HEK293 (cell line): ENCODE data around the gene DCPS.
A peak's percentile ranks its signal among the peaks of the same experiment; 100 is the strongest.

Experiments used
- GFI1B ChIP-seq: fragments of 450-650 bp; formaldehyde crosslinking; IDR thresholded peaks from 2 replicates; pipeline ENCODE4 v1.5.1; 2016; ENCODE audit warnings: missing biosample characterization, missing genetic modification characterization
- IKZF3 ChIP-seq: fragments of 450-650 bp; IDR thresholded peaks from 2 replicates; pipeline ENCODE4 v1.5.0; 2018; ENCODE audit warnings: missing biosample characterization, mild to moderate bottlenecking, missing genetic modification characterization, moderate library complexity
- KLF16 ChIP-seq: fragments of 450-650 bp; formaldehyde crosslinking; IDR thresholded peaks from 2 replicates; pipeline ENCODE4 v1.5.1; 2017; ENCODE audit warnings: missing biosample characterization, missing genetic modification characterization
- KLF7 ChIP-seq: fragments of 450-650 bp; formaldehyde crosslinking; IDR thresholded peaks from 2 replicates; pipeline ENCODE4 v1.5.1; 2016; ENCODE audit warnings: missing biosample characterization, missing genetic modification characterization, borderline replicate concordance
- ZBTB7A ChIP-seq: fragments of 450-650 bp; formaldehyde crosslinking; IDR thresholded peaks from 2 replicates; pipeline ENCODE4 v1.5.1; 2016; ENCODE audit warnings: low read depth, missing biosample characterization, missing genetic modification characterization
- ZBTB8A ChIP-seq: fragments of 450-650 bp; formaldehyde crosslinking; IDR thresholded peaks from 2 replicates; pipeline ENCODE4 v1.5.1; 2016; ENCODE audit warnings: missing biosample characterization, missing genetic modification characterization
- ZFHX2 ChIP-seq: fragments of 450-650 bp; formaldehyde crosslinking; conservative IDR thresholded peaks from 2 replicates; pipeline ENCODE4 v1.5.1; 2016; ENCODE audit warnings: missing biosample characterization, missing genetic modification characterization
- ZNF19 ChIP-seq: fragments of 450-650 bp; formaldehyde crosslinking; IDR thresholded peaks from 2 replicates; pipeline ENCODE4; 2016; ENCODE audit warnings: missing biosample characterization, missing genetic modification characterization, low read depth
- ZNF23 ChIP-seq: fragments of 450-650 bp; formaldehyde crosslinking; IDR thresholded peaks from 2 replicates; pipeline ENCODE4 v1.5.1; 2016; ENCODE audit warnings: missing biosample characterization, missing genetic modification characterization, borderline replicate concordance
- ZNF324 ChIP-seq: fragments of 450-650 bp; formaldehyde crosslinking; IDR thresholded peaks from 2 replicates; pipeline ENCODE4 v1.5.1; 2016; ENCODE audit warnings: missing biosample characterization, missing genetic modification characterization
- ZNF394 ChIP-seq: fragments of 450-650 bp; formaldehyde crosslinking; IDR thresholded peaks from 2 replicates; pipeline ENCODE4 v1.5.1; 2016; ENCODE audit warnings: missing biosample characterization, missing genetic modification characterization, mild to moderate bottlenecking, moderate library complexity, borderline replicate concordance
- ZNF416 ChIP-seq: fragments of 450-650 bp; formaldehyde crosslinking; IDR thresholded peaks from 2 replicates; pipeline ENCODE4 v1.5.1; 2016; ENCODE audit warnings: missing biosample characterization, missing genetic modification characterization
- ZNF600 ChIP-seq: fragments of 450-650 bp; formaldehyde crosslinking; IDR thresholded peaks from 2 replicates; pipeline ENCODE4 v1.5.1; 2016; ENCODE audit warnings: missing biosample characterization, missing genetic modification characterization
- ZNF626 ChIP-seq: fragments of 450-650 bp; sonication (Bioruptor Pico); formaldehyde crosslinking; IDR thresholded peaks from 2 replicates; pipeline ENCODE4 v1.5.1; 2018; ENCODE audit warnings: missing biosample characterization, missing genetic modification characterization, inconsistent platforms
- ZNF660 ChIP-seq: fragments of 450-650 bp; IDR thresholded peaks from 2 replicates; pipeline ENCODE4 v1.5.1; 2018; ENCODE audit warnings: missing biosample characterization, mild to moderate bottlenecking, missing genetic modification characterization
- ZNF76 ChIP-seq: fragments of 450-650 bp; formaldehyde crosslinking; IDR thresholded peaks from 2 replicates; pipeline ENCODE4; 2016; ENCODE audit warnings: low read depth, missing biosample characterization, missing genetic modification characterization, borderline replicate concordance
- ZXDB ChIP-seq: fragments of 450-650 bp; formaldehyde crosslinking; IDR thresholded peaks from 2 replicates; pipeline ENCODE4 v1.5.1; 2016; ENCODE audit warnings: missing biosample characterization, missing genetic modification characterization
- TF ChIP-seq, protein P1 (sequence below): fragments of 450-650 bp; formaldehyde crosslinking; IDR thresholded peaks from 2 replicates; pipeline ENCODE4 v1.5.1; 2016; ENCODE audit warnings: missing biosample characterization, missing genetic modification characterization, borderline replicate concordance
- TF ChIP-seq, protein P2 (sequence below): fragments of 450-650 bp; IDR thresholded peaks from 2 replicates; pipeline ENCODE4 v1.5.1; 2018; ENCODE audit warnings: missing biosample characterization, mild to moderate bottlenecking, missing genetic modification characterization
- TF ChIP-seq, protein P3 (sequence below): fragments of 450-650 bp; formaldehyde crosslinking; IDR thresholded peaks from 2 replicates; pipeline ENCODE4 v1.5.1; 2016; ENCODE audit warnings: missing biosample characterization, missing genetic modification characterization
- TF ChIP-seq, protein P4 (sequence below): fragments of 450-650 bp; formaldehyde crosslinking; IDR thresholded peaks from 2 replicates; pipeline ENCODE4 v1.5.1; 2017; ENCODE audit warnings: missing biosample characterization, missing genetic modification characterization
- TF ChIP-seq, protein P5 (sequence below): fragments of 450-650 bp; formaldehyde crosslinking; IDR thresholded peaks from 2 replicates; pipeline ENCODE4 v1.5.1; 2016; ENCODE audit warnings: missing biosample characterization, missing genetic modification characterization
- TF ChIP-seq, protein P6 (sequence below): fragments of 450-650 bp; formaldehyde crosslinking; IDR thresholded peaks from 2 replicates; pipeline ENCODE4 v1.5.1; 2016; ENCODE audit warnings: missing biosample characterization, missing genetic modification characterization
- TF ChIP-seq, protein P7 (sequence below): fragments of 450-650 bp; formaldehyde crosslinking; IDR thresholded peaks from 2 replicates; pipeline ENCODE4 v1.5.1; 2017; ENCODE audit warnings: missing biosample characterization, missing genetic modification characterization

The DCPS gene

DNA sequence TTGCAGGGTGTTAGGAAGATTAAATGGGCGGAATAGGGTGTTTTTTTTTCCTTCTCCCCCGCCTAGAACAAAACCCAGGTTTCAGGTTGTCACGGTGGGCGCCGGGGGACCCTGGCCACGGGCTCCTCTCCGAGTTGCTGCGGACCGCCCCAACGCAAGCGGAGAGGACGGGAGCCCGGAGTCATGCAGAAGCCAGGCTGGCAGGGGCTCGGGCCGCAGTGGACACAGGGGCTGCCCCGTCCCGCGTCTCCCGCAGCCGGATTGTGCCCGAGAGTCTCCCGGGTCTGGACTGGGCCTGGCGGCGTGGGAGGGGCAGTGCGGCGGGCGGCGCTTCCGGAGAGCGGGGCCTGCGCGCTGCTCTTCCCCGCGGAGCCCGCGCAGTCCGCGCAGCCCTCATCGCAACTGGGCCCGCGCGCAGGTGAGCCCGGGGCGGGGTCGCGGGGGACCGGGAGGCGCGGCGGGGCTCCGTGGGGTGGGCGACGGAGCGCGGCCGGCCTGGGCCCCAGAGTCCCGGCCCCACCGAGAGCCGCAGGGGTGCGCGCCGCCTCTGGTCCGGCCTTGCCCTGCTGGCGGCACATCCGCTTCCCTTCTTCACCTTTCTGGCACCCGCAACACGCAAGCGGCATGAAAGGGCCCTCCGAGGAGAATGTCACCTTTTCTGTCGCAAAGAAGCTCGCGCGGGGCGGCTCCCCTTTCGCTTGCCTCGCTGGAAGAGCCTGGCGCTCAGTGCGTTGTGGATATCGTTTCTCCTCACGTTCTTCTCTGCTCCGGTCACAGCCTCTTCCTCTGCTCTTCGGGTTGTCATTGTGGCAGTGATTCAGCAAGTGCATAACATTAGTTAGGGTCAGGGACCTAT lies 20.9 kb upstream of the DCPS start, which contains the start of gene TIRAP (continued):
- TF ChIP-seq ZNF23 (no peak), ZNF600 (peak; percentile 91; the same call in 1 of the 2 replicates), ZNF394 (no peak), ZNF19 (tag by site-specific recombination) (no peak), ZNF660 (tag by site-specific recombination) (no peak), KLF7 (tag by site-specific recombination) (no peak), ZXDB (peak; percentile 56), ZFHX2 (peak; percentile 63), ZNF324 (tag by site-specific recombination) (no peak), ZBTB7A (tag by site-specific recombination) (no peak), ZNF626 (tag by site-specific recombination) (no peak), KLF16 (no peak), GFI1B (tag by site-specific recombination) (no peak), ZBTB8A (tag by site-specific recombination) (peak; percentile 69), ZNF76 (tag by site-specific recombination) (no peak), IKZF3 (peak; percentile 42), ZNF416 (tag by site-specific recombination) (no peak)
- TF ChIP-seq, protein P1, sequence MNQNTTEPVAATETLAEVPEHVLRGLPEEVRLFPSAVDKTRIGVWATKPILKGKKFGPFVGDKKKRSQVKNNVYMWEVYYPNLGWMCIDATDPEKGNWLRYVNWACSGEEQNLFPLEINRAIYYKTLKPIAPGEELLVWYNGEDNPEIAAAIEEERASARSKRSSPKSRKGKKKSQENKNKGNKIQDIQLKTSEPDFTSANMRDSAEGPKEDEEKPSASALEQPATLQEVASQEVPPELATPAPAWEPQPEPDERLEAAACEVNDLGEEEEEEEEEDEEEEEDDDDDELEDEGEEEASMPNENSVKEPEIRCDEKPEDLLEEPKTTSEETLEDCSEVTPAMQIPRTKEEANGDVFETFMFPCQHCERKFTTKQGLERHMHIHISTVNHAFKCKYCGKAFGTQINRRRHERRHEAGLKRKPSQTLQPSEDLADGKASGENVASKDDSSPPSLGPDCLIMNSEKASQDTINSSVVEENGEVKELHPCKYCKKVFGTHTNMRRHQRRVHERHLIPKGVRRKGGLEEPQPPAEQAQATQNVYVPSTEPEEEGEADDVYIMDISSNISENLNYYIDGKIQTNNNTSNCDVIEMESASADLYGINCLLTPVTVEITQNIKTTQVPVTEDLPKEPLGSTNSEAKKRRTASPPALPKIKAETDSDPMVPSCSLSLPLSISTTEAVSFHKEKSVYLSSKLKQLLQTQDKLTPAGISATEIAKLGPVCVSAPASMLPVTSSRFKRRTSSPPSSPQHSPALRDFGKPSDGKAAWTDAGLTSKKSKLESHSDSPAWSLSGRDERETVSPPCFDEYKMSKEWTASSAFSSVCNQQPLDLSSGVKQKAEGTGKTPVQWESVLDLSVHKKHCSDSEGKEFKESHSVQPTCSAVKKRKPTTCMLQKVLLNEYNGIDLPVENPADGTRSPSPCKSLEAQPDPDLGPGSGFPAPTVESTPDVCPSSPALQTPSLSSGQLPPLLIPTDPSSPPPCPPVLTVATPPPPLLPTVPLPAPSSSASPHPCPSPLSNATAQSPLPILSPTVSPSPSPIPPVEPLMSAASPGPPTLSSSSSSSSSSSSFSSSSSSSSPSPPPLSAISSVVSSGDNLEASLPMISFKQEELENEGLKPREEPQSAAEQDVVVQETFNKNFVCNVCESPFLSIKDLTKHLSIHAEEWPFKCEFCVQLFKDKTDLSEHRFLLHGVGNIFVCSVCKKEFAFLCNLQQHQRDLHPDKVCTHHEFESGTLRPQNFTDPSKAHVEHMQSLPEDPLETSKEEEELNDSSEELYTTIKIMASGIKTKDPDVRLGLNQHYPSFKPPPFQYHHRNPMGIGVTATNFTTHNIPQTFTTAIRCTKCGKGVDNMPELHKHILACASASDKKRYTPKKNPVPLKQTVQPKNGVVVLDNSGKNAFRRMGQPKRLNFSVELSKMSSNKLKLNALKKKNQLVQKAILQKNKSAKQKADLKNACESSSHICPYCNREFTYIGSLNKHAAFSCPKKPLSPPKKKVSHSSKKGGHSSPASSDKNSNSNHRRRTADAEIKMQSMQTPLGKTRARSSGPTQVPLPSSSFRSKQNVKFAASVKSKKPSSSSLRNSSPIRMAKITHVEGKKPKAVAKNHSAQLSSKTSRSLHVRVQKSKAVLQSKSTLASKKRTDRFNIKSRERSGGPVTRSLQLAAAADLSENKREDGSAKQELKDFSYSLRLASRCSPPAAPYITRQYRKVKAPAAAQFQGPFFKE (tag by site-specific recombination), result no peak
- TF ChIP-seq, protein P2, sequence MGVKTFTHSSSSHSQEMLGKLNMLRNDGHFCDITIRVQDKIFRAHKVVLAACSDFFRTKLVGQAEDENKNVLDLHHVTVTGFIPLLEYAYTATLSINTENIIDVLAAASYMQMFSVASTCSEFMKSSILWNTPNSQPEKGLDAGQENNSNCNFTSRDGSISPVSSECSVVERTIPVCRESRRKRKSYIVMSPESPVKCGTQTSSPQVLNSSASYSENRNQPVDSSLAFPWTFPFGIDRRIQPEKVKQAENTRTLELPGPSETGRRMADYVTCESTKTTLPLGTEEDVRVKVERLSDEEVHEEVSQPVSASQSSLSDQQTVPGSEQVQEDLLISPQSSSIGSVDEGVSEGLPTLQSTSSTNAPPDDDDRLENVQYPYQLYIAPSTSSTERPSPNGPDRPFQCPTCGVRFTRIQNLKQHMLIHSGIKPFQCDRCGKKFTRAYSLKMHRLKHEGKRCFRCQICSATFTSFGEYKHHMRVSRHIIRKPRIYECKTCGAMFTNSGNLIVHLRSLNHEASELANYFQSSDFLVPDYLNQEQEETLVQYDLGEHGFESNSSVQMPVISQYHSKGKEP, result no peak
- TF ChIP-seq, protein P3, sequence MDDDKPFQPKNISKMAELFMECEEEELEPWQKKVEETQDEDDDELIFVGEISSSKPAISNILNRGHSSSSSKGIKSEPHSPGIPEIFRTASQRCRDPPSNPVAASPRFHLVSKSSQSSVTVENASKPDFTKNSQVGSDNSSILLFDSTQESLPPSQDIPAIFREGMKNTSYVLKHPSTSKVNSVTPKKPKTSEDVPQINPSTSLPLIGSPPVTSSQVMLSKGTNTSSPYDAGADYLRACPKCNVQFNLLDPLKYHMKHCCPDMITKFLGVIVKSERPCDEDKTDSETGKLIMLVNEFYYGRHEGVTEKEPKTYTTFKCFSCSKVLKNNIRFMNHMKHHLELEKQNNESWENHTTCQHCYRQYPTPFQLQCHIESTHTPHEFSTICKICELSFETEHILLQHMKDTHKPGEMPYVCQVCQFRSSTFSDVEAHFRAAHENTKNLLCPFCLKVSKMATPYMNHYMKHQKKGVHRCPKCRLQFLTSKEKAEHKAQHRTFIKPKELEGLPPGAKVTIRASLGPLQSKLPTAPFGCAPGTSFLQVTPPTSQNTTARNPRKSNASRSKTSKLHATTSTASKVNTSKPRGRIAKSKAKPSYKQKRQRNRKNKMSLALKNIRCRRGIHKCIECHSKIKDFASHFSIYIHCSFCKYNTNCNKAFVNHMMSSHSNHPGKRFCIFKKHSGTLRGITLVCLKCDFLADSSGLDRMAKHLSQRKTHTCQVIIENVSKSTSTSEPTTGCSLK, result no peak
- TF ChIP-seq, protein P4, sequence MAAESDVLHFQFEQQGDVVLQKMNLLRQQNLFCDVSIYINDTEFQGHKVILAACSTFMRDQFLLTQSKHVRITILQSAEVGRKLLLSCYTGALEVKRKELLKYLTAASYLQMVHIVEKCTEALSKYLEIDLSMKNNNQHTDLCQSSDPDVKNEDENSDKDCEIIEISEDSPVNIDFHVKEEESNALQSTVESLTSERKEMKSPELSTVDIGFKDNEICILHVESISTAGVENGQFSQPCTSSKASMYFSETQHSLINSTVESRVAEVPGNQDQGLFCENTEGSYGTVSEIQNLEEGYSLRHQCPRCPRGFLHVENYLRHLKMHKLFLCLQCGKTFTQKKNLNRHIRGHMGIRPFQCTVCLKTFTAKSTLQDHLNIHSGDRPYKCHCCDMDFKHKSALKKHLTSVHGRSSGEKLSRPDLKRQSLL (tag by site-specific recombination), result no peak
- TF ChIP-seq, protein P5, sequence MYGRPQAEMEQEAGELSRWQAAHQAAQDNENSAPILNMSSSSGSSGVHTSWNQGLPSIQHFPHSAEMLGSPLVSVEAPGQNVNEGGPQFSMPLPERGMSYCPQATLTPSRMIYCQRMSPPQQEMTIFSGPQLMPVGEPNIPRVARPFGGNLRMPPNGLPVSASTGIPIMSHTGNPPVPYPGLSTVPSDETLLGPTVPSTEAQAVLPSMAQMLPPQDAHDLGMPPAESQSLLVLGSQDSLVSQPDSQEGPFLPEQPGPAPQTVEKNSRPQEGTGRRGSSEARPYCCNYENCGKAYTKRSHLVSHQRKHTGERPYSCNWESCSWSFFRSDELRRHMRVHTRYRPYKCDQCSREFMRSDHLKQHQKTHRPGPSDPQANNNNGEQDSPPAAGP (tag by site-specific recombination), result peak; percentile 36; the same call in 1 of the 2 replicates
- TF ChIP-seq, protein P6, sequence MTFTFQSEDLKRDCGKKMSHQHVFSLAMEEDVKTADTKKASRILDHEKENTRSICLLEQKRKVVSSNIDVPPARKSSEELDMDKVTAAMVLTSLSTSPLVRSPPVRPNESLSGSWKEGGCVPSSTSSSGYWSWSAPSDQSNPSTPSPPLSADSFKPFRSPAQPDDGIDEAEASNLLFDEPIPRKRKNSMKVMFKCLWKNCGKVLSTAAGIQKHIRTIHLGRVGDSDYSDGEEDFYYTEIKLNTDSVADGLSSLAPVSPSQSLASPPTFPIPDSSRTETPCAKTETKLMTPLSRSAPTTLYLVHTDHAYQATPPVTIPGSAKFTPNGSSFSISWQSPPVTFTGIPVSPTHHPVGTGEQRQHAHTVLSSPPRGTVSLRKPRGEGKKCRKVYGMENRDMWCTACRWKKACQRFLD, result no peak
- TF ChIP-seq, protein P7, sequence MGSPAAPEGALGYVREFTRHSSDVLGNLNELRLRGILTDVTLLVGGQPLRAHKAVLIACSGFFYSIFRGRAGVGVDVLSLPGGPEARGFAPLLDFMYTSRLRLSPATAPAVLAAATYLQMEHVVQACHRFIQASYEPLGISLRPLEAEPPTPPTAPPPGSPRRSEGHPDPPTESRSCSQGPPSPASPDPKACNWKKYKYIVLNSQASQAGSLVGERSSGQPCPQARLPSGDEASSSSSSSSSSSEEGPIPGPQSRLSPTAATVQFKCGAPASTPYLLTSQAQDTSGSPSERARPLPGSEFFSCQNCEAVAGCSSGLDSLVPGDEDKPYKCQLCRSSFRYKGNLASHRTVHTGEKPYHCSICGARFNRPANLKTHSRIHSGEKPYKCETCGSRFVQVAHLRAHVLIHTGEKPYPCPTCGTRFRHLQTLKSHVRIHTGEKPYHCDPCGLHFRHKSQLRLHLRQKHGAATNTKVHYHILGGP (tag by site-specific recombination), result no peak
